ENCODE data around the gene RXFP4.

DNA sequence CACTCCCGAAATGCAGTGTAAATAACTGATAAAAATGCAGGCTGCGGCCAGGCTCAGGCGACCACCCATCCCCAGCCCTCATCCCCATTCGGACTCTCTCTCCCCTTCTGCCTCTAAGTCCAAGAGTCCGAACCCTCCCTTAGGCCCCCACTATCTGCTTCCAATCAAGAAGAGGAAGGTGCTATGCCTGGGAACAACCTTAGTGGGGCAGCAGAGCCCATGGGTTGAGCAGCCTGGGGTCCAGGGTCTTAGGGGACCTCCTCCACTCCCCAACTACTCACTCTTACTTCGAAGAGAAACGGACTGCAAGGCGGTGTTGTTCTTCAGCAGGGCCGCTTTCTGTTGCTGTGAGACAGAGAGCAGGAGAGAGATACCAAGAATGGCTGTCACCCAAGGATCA is 24.7 kb downstream of the RXFP4 start:
- TF ChIP-seq TARDBP (IDR thresholded peaks at IDR 0.05) (no peak), STAG1 (CRISPR knock-in tag; IDR thresholded peaks at IDR 0.05; ENCODE audit: borderline replicate concordance) (no peak), JUNB (CRISPR knock-in tag; conservative IDR thresholded peaks at IDR 0.05) (no peak)
- TF ChIP-seq, protein P1, sequence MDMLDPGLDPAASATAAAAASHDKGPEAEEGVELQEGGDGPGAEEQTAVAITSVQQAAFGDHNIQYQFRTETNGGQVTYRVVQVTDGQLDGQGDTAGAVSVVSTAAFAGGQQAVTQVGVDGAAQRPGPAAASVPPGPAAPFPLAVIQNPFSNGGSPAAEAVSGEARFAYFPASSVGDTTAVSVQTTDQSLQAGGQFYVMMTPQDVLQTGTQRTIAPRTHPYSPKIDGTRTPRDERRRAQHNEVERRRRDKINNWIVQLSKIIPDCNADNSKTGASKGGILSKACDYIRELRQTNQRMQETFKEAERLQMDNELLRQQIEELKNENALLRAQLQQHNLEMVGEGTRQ (CRISPR knock-in tag; IDR thresholded peaks at IDR 0.05): no peak
- TF ChIP-seq, protein P2, sequence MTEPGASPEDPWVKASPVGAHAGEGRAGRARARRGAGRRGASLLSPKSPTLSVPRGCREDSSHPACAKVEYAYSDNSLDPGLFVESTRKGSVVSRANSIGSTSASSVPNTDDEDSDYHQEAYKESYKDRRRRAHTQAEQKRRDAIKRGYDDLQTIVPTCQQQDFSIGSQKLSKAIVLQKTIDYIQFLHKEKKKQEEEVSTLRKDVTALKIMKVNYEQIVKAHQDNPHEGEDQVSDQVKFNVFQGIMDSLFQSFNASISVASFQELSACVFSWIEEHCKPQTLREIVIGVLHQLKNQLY (CRISPR knock-in tag; conservative IDR thresholded peaks at IDR 0.05): no peak
